ENCODE data around the gene YEATS2. TPM values are rescaled to one million over a fixed set of nuclear protein-coding genes. Genes with fewer than 3 reads are reported as not detected.
"Not testable (repeated sequence)": the region's sequence is repeated elsewhere in the genome, so short reads cannot be mapped to it uniquely, and the experiment has no call there.

Gene YEATS2
- polyA plus RNA-seq, 4 donors: 31.5 to 43.6 (median 36.9) TPM

- DNase-seq (ENCODE audit: low read depth in 4 of 4, low spot score in 2 of 4): no peak
These were observed 77.0 kb downstream of the YEATS2 start for GRCh38 chr3:183774631-183775030.

- no peak for DNase-seq (ENCODE audit: low read depth in 4 of 4, low spot score in 2 of 4)
These were observed 78.2 kb downstream of the YEATS2 start for GRCh38 chr3:183775781-183776180.

- not testable (repeated sequence) for DNase-seq (ENCODE audit: low read depth in 4 of 4, low spot score in 2 of 4)
These were observed 78.9 kb downstream of the YEATS2 start for GRCh38 chr3:183776451-183776850.

GRCh38 chr3:183777016-183777618, 79.5 kb downstream of the YEATS2 start:
- no peak for DNase-seq (ENCODE audit: low read depth in 4 of 4, low spot score in 2 of 4)

GRCh38 chr3:183779896-183780465, 82.4 kb downstream of the YEATS2 start:
- DNase-seq (ENCODE audit: low read depth in 4 of 4, low spot score in 2 of 4): no peak

GRCh38 chr3:183781246-183781645, 83.6 kb downstream of the YEATS2 start:
- no peak for DNase-seq (ENCODE audit: low read depth in 4 of 4, low spot score in 2 of 4)

- DNase-seq (ENCODE audit: low read depth in 4 of 4, low spot score in 2 of 4): no peak
These were observed 85.1 kb downstream of the YEATS2 start for GRCh38 chr3:183782576-183783276.

- not testable (repeated sequence) for DNase-seq (ENCODE audit: low read depth in 4 of 4, low spot score in 2 of 4)
These were observed 86.9 kb downstream of the YEATS2 start for GRCh38 chr3:183784503-183784902.

GRCh38 chr3:183789826-183790225, 92.2 kb downstream of the YEATS2 start:
- no peak for DNase-seq (ENCODE audit: low read depth in 4 of 4, low spot score in 2 of 4)

GRCh38 chr3:183790700-183791099, 93.1 kb downstream of the YEATS2 start:
- DNase-seq (ENCODE audit: low read depth in 4 of 4, low spot score in 2 of 4): no peak

GRCh38 chr3:183792976-183793375, 95.4 kb downstream of the YEATS2 start:
- DNase-seq (ENCODE audit: low read depth in 4 of 4, low spot score in 2 of 4): no peak

- no peak for DNase-seq (ENCODE audit: low read depth in 4 of 4, low spot score in 2 of 4)
These were observed 96.9 kb downstream of the YEATS2 start for GRCh38 chr3:183794452-183794851.

GRCh38 chr3:183796372-183796771, 98.8 kb downstream of the YEATS2 start:
- DNase-seq (ENCODE audit: low read depth in 4 of 4, low spot score in 2 of 4): no peak

- DNase-seq (ENCODE audit: low read depth in 4 of 4, low spot score in 2 of 4): no peak
These were observed 100.4 kb downstream of the YEATS2 start for GRCh38 chr3:183797996-183798395.

GRCh38 chr3:183799461-183799860, 101.9 kb downstream of the YEATS2 start:
- no peak for DNase-seq (ENCODE audit: low read depth in 4 of 4, low spot score in 2 of 4)

- DNase-seq (ENCODE audit: low read depth in 4 of 4, low spot score in 2 of 4): no peak
These were observed 102.8 kb downstream of the YEATS2 start for GRCh38 chr3:183800243-183800863.

- DNase-seq (ENCODE audit: low read depth in 4 of 4, low spot score in 2 of 4): no peak
These were observed 104.0 kb downstream of the YEATS2 start for GRCh38 chr3:183801601-183802000.

- no peak for DNase-seq (ENCODE audit: low read depth in 4 of 4, low spot score in 2 of 4)
These were observed 105.4 kb downstream of the YEATS2 start for GRCh38 chr3:183802989-183803388.

- no peak for DNase-seq (ENCODE audit: low read depth in 4 of 4, low spot score in 2 of 4)
These were observed 109.7 kb downstream of the YEATS2 start for GRCh38 chr3:183807209-183807728.

- DNase-seq (ENCODE audit: low read depth in 4 of 4, low spot score in 2 of 4): no peak
These were observed 110.3 kb downstream of the YEATS2 start for GRCh38 chr3:183807881-183808280.

GRCh38 chr3:183808355-183808754, 110.8 kb downstream of the YEATS2 start:
- DNase-seq (ENCODE audit: low read depth in 4 of 4, low spot score in 2 of 4): no peak
